Ascending aorta (tissue), 2 donors: ENCODE measurements around the gene ZNF385A. TPM values are rescaled to one million over a fixed set of nuclear protein-coding genes. Genes with fewer than 3 reads are reported as not detected.
A peak's percentile ranks its signal among the peaks of the same experiment; 100 is the strongest.

Experiments used
- DNase-seq, 2 donors: peaks; one replicate each; pipeline ENCODE4 v3.0.0-alpha.2; 2019; ENCODE audit warnings: low spot score in 2 of 2
- H3K27ac ChIP-seq, 2 donors: fragments of 200-600 bp; sonication (generic); one replicate each; pipeline ENCODE4 v1.5.1; 2016 to 2017; ENCODE audit warnings: mild to moderate bottlenecking in 1 of 2
- H3K27me3 ChIP-seq: fragments of 200-600 bp; sonication (generic); one replicate; pipeline ENCODE4 v1.5.1; 2017
- H3K36me3 ChIP-seq, 2 donors: fragments of 200-600 bp; sonication (generic); one replicate each; pipeline ENCODE4 v1.5.1; 2016
- H3K4me1 ChIP-seq, 2 donors: fragments of 200-600 bp; sonication (generic); one replicate each; pipeline ENCODE4 v1.5.1; 2016 to 2017; ENCODE audit warnings: mild to moderate bottlenecking in 1 of 2
- H3K4me3 ChIP-seq, 2 donors: fragments of 200-600 bp; sonication (generic); one replicate each; pipeline ENCODE4 v1.5.1; 2016 to 2017; ENCODE audit warnings: mild to moderate bottlenecking in 1 of 2
- H3K9me3 ChIP-seq, 2 donors: fragments of 200-600 bp; sonication (generic); one replicate each; pipeline ENCODE4 v1.5.1; 2016
- intact Hi-C: fragments of 100-400 bp; cut with DNase I; formaldehyde crosslinking; loops from one replicate; pipeline ENCODE4 v1.15.1; 2023
- total RNA-seq: library from RNA; depleted of rRNA; stranded (reverse); fragments of >200 nt; gene quantifications from one replicate; pipeline ENCODE4 v1.1.0, GENCODE V29; 2016
- TF ChIP-seq, protein P1 (sequence below), 3 experiments: fragments of 200-600 bp in 2 of 3; fragments of 450-650 bp in 1 of 3; sonication (generic) in 2 of 3; IDR thresholded peaks; one replicate each; pipeline ENCODE4 v1.5.1; 2016 to 2019; ENCODE audit warnings: antibody characterized with exemption in 3 of 3, mild to moderate bottlenecking in 1 of 3, moderate library complexity in 1 of 3

ZNF385A gene
- total RNA-seq, 1 donor from 2014 or later, result 53.2 TPM

GRCh38 chr12:54428050-54429013, 43.8 kb upstream of the ZNF385A start:
- Histone ChIP-seq H3K27me3 (no peaks in the 10 kb centered on the region), H3K36me3 (no peaks in the 10 kb centered on the region), H3K27ac (peak overlapping the region; percentile 97), H3K9me3 (no peaks in the 10 kb centered on the region), H3K4me3 (peak overlapping the region in 1 of 2 donors; percentile 41), H3K4me1 (peaks cover 25 to 81% of the 10 kb centered on the region in 2 donors)
- intact Hi-C loops, result loop anchor here (1.0 to 10.0 kb wide), 2 partner anchors 8 to 1296 kb away; partner anchors contain the start of genes CD63 and RDH5
- DNase-seq, result peak; percentile 79 to 96
- TF ChIP-seq, protein P1, sequence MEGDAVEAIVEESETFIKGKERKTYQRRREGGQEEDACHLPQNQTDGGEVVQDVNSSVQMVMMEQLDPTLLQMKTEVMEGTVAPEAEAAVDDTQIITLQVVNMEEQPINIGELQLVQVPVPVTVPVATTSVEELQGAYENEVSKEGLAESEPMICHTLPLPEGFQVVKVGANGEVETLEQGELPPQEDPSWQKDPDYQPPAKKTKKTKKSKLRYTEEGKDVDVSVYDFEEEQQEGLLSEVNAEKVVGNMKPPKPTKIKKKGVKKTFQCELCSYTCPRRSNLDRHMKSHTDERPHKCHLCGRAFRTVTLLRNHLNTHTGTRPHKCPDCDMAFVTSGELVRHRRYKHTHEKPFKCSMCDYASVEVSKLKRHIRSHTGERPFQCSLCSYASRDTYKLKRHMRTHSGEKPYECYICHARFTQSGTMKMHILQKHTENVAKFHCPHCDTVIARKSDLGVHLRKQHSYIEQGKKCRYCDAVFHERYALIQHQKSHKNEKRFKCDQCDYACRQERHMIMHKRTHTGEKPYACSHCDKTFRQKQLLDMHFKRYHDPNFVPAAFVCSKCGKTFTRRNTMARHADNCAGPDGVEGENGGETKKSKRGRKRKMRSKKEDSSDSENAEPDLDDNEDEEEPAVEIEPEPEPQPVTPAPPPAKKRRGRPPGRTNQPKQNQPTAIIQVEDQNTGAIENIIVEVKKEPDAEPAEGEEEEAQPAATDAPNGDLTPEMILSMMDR (IDR thresholded peaks at IDR 0.05), result no peak

- Histone ChIP-seq H3K27me3 (no peaks in the 10 kb centered on the region), H3K9me3 (no peaks in the 10 kb centered on the region), H3K4me1 (peaks cover 25 to 84% of the 10 kb centered on the region in 2 donors), H3K36me3 (no peaks in the 10 kb centered on the region), H3K4me3 (no peak overlapping the region), H3K27ac (peak overlapping the region; percentile 97)
- TF ChIP-seq, protein P1 (IDR thresholded peaks at IDR 0.05), result no peak
- DNase-seq, result peak in 1 of 2 donors; percentile 65
- intact Hi-C loops, result loop anchor here (10.0 kb wide), 1 partner anchor 1298 kb away; the partner anchor contains the start of genes CD63 and RDH5
These were observed 42.6 kb upstream of the ZNF385A start for GRCh38 chr12:54427106-54427505.

- Histone ChIP-seq H3K27ac (peak overlapping the region; percentile 97), H3K9me3 (no peaks in the 10 kb centered on the region), H3K4me3 (no peak overlapping the region), H3K36me3 (no peaks in the 10 kb centered on the region), H3K4me1 (peaks cover 25 to 84% of the 10 kb centered on the region in 2 donors), H3K27me3 (no peaks in the 10 kb centered on the region)
- no peak for DNase-seq
- TF ChIP-seq, protein P1 (IDR thresholded peaks at IDR 0.05), result no peak
- intact Hi-C loops, result loop anchor here (10.0 kb wide), 1 partner anchor 1298 kb away; the partner anchor contains the start of genes CD63 and RDH5
These were observed 42.2 kb upstream of the ZNF385A start for GRCh38 chr12:54426690-54427089.

GRCh38 chr12:54425702-54426101, 41.2 kb upstream of the ZNF385A start:
- Histone ChIP-seq H3K36me3 (no peaks in the 10 kb centered on the region), H3K27ac (peak overlapping the region; percentile 97), H3K9me3 (no peaks in the 10 kb centered on the region), H3K27me3 (no peaks in the 10 kb centered on the region), H3K4me3 (no peak overlapping the region), H3K4me1 (peaks cover 22 to 78% of the 10 kb centered on the region in 2 donors)
- intact Hi-C loops, result loop anchor here (10.0 kb wide), 1 partner anchor 1299 kb away; the partner anchor contains the start of genes CD63 and RDH5
- TF ChIP-seq, protein P1 (IDR thresholded peaks at IDR 0.05), result no peak
- peak in 1 of 2 donors; percentile 50 for DNase-seq

DNA sequence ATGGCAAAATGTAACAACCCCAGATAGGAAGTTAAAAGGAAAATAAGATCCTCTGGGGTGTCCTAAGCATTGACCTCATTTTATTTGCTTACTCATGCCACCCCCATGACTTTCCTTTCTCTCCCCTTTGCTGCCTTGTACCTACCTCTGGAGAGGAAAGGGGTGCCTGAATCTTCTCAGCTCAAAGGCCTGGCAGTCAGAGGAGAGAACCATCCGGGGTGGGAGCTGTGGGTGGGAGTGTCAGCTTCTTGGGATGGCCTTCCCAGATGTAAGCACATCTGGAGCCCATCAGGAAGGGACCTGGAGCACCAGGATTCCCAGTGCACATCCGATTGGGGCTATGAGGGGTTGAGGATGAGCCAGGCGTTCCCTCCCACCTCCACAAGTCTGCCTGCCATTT, 39.7 kb upstream of the ZNF385A start:
- Histone ChIP-seq H3K27me3 (no peaks in the 10 kb centered on the region), H3K27ac (peak overlapping the region; percentile 97), H3K9me3 (no peaks in the 10 kb centered on the region), H3K36me3 (no peaks in the 10 kb centered on the region), H3K4me1 (peaks cover 19 to 69% of the 10 kb centered on the region in 2 donors), H3K4me3 (no peak overlapping the region)
- intact Hi-C loops, result loop anchor here (10.0 kb wide), 1 partner anchor 1301 kb away; the partner anchor contains the start of genes CD63 and RDH5
- TF ChIP-seq, protein P1 (IDR thresholded peaks at IDR 0.05), result no peak
- peak in 1 of 2 donors; percentile 52 for DNase-seq
